Measurements from ENCODE around the gene C10orf71. TPM values are rescaled to one million over a fixed set of nuclear protein-coding genes. Genes with fewer than 3 reads are reported as not detected.

The C10orf71 gene
- total RNA-seq, 1 donor from 2014 or later: not detected

DNA sequence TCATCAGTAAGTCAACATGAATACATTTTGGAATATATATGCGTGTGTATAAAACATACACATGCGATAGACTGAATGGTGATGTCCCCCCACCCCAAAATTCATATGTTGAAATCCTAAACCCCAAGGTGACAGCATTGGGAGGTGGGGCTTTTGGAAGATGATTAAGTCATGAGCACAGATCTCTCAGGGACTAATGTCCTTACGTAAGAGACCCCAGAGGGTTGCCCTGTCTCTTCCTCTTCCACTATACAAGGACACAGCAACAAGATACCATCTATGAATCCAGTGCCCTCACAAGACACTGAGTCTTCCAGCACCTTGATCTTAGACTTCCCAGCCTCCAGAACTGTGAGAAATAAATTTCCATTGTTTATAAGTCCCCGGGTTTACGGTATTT, 74.4 kb downstream of the C10orf71 start:
- H3K4me3 ChIP-seq: no peak overlapping the region
- H3K9me3 ChIP-seq: no peaks in the 10 kb centered on the region
- no peaks in the 10 kb centered on the region for H3K4me1 ChIP-seq
- DNase-seq (no peak), ATAC-seq (no peak)
- H3K27ac ChIP-seq: no peak overlapping the region
- intact Hi-C loops (cut with DNase I): no loop called here
- no peaks in the 10 kb centered on the region for H3K36me3 ChIP-seq
- no peaks in the 10 kb centered on the region for H3K27me3 ChIP-seq (ENCODE audit: low read depth)
- TF ChIP-seq, protein P1, sequence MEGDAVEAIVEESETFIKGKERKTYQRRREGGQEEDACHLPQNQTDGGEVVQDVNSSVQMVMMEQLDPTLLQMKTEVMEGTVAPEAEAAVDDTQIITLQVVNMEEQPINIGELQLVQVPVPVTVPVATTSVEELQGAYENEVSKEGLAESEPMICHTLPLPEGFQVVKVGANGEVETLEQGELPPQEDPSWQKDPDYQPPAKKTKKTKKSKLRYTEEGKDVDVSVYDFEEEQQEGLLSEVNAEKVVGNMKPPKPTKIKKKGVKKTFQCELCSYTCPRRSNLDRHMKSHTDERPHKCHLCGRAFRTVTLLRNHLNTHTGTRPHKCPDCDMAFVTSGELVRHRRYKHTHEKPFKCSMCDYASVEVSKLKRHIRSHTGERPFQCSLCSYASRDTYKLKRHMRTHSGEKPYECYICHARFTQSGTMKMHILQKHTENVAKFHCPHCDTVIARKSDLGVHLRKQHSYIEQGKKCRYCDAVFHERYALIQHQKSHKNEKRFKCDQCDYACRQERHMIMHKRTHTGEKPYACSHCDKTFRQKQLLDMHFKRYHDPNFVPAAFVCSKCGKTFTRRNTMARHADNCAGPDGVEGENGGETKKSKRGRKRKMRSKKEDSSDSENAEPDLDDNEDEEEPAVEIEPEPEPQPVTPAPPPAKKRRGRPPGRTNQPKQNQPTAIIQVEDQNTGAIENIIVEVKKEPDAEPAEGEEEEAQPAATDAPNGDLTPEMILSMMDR (IDR thresholded peaks at IDR 0.05): no peak

DNA sequence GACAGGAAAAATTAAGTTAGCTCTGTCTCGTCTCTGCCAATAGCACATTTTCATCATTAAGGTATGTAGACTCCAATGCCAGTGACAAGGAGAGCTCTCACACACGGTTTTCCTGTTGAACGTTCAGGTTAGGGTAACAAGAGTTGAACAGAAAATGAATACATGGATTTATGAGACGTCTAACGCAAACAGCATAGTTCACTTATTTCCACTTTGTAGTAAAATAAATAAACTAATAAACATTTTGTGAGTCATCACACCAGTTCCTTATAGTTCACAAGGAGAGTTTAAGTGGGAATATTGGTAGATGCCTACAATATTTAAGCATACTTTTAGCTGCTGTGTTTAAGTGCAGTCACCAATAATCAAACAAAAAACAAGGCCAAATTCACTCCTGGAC, 75.8 kb downstream of the C10orf71 start:
- TF ChIP-seq, protein P1 (IDR thresholded peaks at IDR 0.05): no peak
- H3K4me3 ChIP-seq: no peak overlapping the region
- ATAC-seq (no peak), DNase-seq (no peak)
- H3K36me3 ChIP-seq: no peaks in the 10 kb centered on the region
- intact Hi-C loops (cut with DNase I): no loop called here
- H3K27ac ChIP-seq: no peak overlapping the region
- H3K9me3 ChIP-seq: no peaks in the 10 kb centered on the region
- no peaks in the 10 kb centered on the region for H3K27me3 ChIP-seq (ENCODE audit: low read depth)
- H3K4me1 ChIP-seq: no peaks in the 10 kb centered on the region

DNA sequence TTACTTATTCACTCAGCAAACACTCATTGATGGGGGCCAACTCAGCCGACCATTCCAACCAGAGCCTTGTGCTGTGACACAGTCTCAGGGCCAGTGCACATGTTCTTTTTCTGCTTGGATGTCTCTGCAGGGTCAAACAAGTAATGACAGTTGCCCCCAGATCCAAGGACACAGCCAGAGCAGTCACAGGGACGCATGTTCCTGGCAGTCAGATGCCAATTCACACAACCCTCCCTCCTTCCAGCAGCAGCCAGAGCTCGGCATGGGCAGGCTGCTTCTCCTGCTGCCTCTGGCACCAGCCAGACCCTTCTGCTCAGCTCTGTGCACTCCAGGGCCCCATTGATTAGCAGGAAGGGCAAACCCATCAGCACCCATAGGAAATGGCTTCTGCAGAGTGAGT, 76.6 kb downstream of the C10orf71 start:
- Histone ChIP-seq H3K36me3 (no peaks in the 10 kb centered on the region), H3K4me1 (no peaks in the 10 kb centered on the region), H3K4me3 (no peak overlapping the region), H3K9me3 (no peaks in the 10 kb centered on the region), H3K27ac (no peak overlapping the region), H3K27me3 (ENCODE audit: low read depth) (no peaks in the 10 kb centered on the region)
- TF ChIP-seq, protein P1 (IDR thresholded peaks at IDR 0.05): no peak
- intact Hi-C loops (cut with DNase I): no loop called here
- ATAC-seq (no peak), DNase-seq (no peak)

Other genes starting within 250 kb of the C10orf71 start
- gene VSTM4, start 183.6 kb upstream of the C10orf71 start, total RNA-seq: 18.7 TPM
- not detected for gene FAM170B, start 165.1 kb upstream of the C10orf71 start, total RNA-seq
- gene TMEM273, start 110.8 kb upstream of the C10orf71 start, total RNA-seq: 48.5 TPM
- not detected for gene DRGX, start 96.9 kb downstream of the C10orf71 start, total RNA-seq
- 23.5 TPM for gene ERCC6, start 240.0 kb downstream of the C10orf71 start, total RNA-seq